ENCODE results near the gene ZBTB8B.

GRCh38 chr1:32448773-32449456, 16.0 kb upstream of the ZBTB8B start:
- no peak for TF ChIP-seq CTCF (IDR thresholded peaks at IDR 0.05)
- TF ChIP-seq POLR2A (IDR thresholded peaks at IDR 0.05) = no peak
